Right atrium auricular region (tissue), 2 donors: ENCODE measurements around the gene UBA5. TPM values are rescaled to one million over a fixed set of nuclear protein-coding genes. Genes with fewer than 3 reads are reported as not detected.

Experiments used
- DNase-seq: peaks from one replicate; pipeline ENCODE4 v3.0.0-alpha.2; 2019; ENCODE audit warnings: low spot score
- H3K27ac ChIP-seq, 2 donors: fragments of 200-600 bp; sonication (generic); 1 replicate in 1 of 2; 2 replicates in 1 of 2; pipeline ENCODE4 v1.5.1; 2016 to 2019
- H3K27me3 ChIP-seq, 2 donors: fragments of 200-600 bp; sonication (generic); one replicate each; pipeline versions ENCODE4 v1.5.1 to v1.6.0; 2017 to 2019
- H3K36me3 ChIP-seq: fragments of 200-600 bp; sonication (generic); one replicate; pipeline ENCODE4 v1.5.1; 2016
- H3K4me1 ChIP-seq, 2 donors: fragments of 200-600 bp; sonication (generic); one replicate each; pipeline versions ENCODE4 v1.5.1 to v1.6.0; 2017 to 2019
- H3K4me3 ChIP-seq, 2 donors: fragments of 200-600 bp; sonication (generic); 1 replicate in 1 of 2; 2 replicates in 1 of 2; pipeline ENCODE4 v1.5.1; 2017 to 2019; ENCODE audit warnings: mild to moderate bottlenecking in 1 of 2, moderate library complexity in 1 of 2
- H3K9me3 ChIP-seq, 2 donors: fragments of 200-600 bp; sonication (generic); one replicate each; pipeline ENCODE4 v1.5.1; 2019
- total RNA-seq, 2 donors: library from RNA; depleted of rRNA; stranded (reverse); fragments of >200 nt; gene quantifications; one replicate each; pipeline ENCODE4 v1.1.0, GENCODE V29; 2016
- TF ChIP-seq, protein P1 (sequence below), 2 donors: fragments of 200-600 bp; sonication (generic); IDR thresholded peaks; one replicate each; pipeline ENCODE4 v1.5.1; 2019; ENCODE audit warnings: antibody characterized with exemption in 2 of 2

UBA5 gene
- total RNA-seq, 2 donors from 2014 or later: 23.3 to 27.1 TPM

DNA sequence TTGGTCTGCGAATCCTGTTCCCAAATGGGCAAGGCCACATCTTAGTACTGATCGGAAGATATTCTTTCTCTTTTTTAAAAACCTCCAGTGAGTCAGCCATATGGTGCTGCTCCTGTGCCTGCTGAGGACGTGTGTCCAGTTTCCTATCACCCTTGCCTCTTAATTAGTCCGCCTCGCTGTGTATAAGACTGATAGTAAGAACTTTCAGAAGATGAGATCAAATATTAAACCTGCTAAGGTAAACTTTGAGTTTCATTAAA, 612 bp downstream of the UBA5 start:
- Histone ChIP-seq H3K4me1 (peaks cover 0 to 47% of the 10 kb centered on the region in 2 donors), H3K36me3 (no peaks in the 10 kb centered on the region), H3K27ac (peak overlapping the region; percentile 96), H3K9me3 (no peaks in the 10 kb centered on the region), H3K27me3 (no peaks in the 10 kb centered on the region), H3K4me3 (peak overlapping the region; percentile 94 to 95)
- TF ChIP-seq, protein P1, sequence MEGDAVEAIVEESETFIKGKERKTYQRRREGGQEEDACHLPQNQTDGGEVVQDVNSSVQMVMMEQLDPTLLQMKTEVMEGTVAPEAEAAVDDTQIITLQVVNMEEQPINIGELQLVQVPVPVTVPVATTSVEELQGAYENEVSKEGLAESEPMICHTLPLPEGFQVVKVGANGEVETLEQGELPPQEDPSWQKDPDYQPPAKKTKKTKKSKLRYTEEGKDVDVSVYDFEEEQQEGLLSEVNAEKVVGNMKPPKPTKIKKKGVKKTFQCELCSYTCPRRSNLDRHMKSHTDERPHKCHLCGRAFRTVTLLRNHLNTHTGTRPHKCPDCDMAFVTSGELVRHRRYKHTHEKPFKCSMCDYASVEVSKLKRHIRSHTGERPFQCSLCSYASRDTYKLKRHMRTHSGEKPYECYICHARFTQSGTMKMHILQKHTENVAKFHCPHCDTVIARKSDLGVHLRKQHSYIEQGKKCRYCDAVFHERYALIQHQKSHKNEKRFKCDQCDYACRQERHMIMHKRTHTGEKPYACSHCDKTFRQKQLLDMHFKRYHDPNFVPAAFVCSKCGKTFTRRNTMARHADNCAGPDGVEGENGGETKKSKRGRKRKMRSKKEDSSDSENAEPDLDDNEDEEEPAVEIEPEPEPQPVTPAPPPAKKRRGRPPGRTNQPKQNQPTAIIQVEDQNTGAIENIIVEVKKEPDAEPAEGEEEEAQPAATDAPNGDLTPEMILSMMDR (IDR thresholded peaks at IDR 0.05): no peak
- DNase-seq: no peak

- Histone ChIP-seq H3K4me3 (peak overlapping the region; percentile 94 to 95), H3K27ac (peak overlapping the region; percentile 96), H3K9me3 (no peaks in the 10 kb centered on the region), H3K36me3 (no peaks in the 10 kb centered on the region), H3K4me1 (peaks cover 0 to 47% of the 10 kb centered on the region in 2 donors), H3K27me3 (no peaks in the 10 kb centered on the region)
- DNase-seq: no peak
- TF ChIP-seq, protein P1 (IDR thresholded peaks at IDR 0.05): no peak
Measured at GRCh38 chr3:132661101-132661500, 972 bp downstream of the UBA5 start.

- Histone ChIP-seq H3K27me3 (no peaks in the 10 kb centered on the region), H3K27ac (no peak overlapping the region), H3K36me3 (no peaks in the 10 kb centered on the region), H3K4me1 (peaks cover 0 to 49% of the 10 kb centered on the region in 2 donors), H3K4me3 (no peak overlapping the region), H3K9me3 (no peaks in the 10 kb centered on the region)
- no peak for DNase-seq
- TF ChIP-seq, protein P1 (IDR thresholded peaks at IDR 0.05): no peak
Measured at GRCh38 chr3:132662212-132662611, 2.1 kb downstream of the UBA5 start.

DNA sequence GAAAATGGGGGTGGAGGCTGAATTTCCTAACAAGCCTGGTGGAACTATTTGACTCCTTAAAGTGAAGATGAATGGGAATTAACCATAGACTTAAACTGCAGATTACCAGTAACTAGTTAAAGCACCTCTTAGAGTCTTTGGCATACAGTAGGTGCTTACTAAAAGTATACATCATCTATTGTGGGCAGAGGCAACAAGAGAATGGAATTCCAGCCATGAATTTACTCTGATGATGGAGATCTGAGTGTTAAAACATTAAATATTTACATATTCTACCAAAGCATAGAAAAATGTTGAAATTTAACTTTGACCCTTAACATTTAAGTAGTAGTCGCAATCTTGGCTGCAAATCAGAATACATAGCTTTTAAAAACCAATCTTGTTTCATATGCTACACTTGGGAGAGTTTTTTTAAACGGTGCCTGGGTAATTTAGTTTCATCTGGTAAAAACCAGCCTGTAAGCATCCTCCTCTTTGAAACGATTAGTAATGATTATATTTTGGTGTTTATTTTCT, 5.2 kb downstream of the UBA5 start:
- peaks cover 6% of the 10 kb centered on the region for H3K36me3 ChIP-seq

GRCh38 chr3:132669256-132669777, 9.2 kb downstream of the UBA5 start:
- H3K36me3 ChIP-seq: peaks cover 40% of the 10 kb centered on the region
- no peak overlapping the region for H3K27ac ChIP-seq
- peaks cover 0 to 36% of the 10 kb centered on the region in 2 donors for H3K4me1 ChIP-seq
- no peaks in the 10 kb centered on the region for H3K9me3 ChIP-seq
- no peak overlapping the region for H3K4me3 ChIP-seq
- TF ChIP-seq, protein P1 (IDR thresholded peaks at IDR 0.05): no peak
- no peak for DNase-seq
- no peaks in the 10 kb centered on the region for H3K27me3 ChIP-seq

More for the DNA sequence above, 5.2 kb downstream of the UBA5 start:
- no peak overlapping the region for H3K4me3 ChIP-seq
- no peak for DNase-seq
- H3K27me3 ChIP-seq: no peaks in the 10 kb centered on the region
- TF ChIP-seq, protein P1 (IDR thresholded peaks at IDR 0.05): no peak
- no peak overlapping the region for H3K27ac ChIP-seq
- peaks cover 0 to 62% of the 10 kb centered on the region in 2 donors for H3K4me1 ChIP-seq
- H3K9me3 ChIP-seq: no peaks in the 10 kb centered on the region

DNA sequence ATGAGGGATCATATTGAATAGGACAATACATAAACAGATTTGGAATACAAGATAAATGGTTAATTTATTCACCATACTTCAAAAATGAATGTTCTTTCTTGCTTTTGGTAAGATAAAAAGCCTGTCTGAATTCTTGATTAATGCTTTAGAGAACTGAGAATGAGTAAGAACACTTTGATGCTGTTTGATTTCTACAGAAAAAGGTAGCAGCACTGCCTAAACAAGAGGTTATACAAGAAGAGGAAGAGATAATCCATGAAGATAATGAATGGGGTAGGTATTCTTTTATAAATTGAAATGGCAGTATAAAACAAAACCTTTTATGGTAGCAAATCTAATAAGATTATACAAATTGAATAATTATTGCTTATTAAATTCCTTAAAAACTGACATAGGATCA, 15.3 kb downstream of the UBA5 start:
- Histone ChIP-seq H3K9me3 (no peaks in the 10 kb centered on the region), H3K4me3 (no peak overlapping the region), H3K4me1 (no peaks in the 10 kb centered on the region), H3K27ac (no peak overlapping the region), H3K36me3 (peaks cover 63% of the 10 kb centered on the region), H3K27me3 (no peaks in the 10 kb centered on the region)
- DNase-seq: no peak
- TF ChIP-seq, protein P1 (IDR thresholded peaks at IDR 0.05): no peak
